Eye (tissue), 1 donor: ENCODE results near the gene PIEZO1.
"Not testable (repeated sequence)": the region's sequence is repeated elsewhere in the genome, so short reads cannot be mapped to it uniquely, and the experiment has no call there.

Source experiments
- DNase-seq: peaks from one replicate; pipeline ENCODE4 v3.0.0-alpha.2; 2015

PIEZO1 gene

DNA sequence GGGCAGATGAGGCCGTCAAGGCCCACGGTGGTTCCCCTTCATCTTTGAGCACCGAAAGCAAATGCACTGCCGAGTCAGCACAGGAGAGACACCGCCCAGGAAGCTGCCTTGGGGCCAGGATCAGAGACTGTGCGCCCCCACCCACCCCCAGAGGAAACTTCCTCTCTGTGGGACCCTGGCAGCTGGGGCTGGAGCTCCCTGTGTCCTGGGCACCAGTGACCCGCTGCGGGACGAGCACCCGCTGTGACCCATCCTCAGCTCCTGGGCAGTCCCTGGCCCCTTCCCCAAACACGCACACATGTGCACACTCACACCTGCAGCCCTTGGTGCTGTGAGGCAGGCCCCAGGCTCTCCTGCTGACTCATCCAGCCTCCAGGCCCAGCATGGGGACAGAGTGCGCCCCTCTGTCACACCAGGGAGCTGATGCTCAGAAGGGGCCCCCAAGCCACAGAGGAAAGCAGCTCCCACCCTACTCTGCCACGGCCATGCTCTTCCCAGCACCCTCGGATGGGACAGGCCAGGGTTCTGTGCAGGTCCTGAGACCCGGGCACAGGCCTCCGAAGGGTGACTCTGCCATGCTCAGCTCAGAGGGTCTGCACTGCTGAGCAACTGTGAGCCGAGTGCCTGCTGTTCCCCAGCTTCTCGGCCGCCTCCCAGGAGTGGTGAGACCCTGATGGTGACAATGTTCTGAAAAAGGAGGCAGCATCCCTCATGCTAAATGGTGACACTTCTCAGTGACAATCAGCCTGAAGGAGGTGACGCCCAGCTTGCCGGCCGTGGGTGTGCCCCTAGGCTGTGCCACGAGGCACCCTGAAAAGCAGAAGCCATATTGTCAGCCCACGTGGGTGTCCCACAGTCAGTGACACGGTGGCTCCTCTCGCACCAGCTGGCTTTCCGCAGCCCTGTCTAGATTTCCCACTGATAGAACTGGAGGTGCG, 3.6 kb downstream of the PIEZO1 start:
- no peak for DNase-seq

DNA sequence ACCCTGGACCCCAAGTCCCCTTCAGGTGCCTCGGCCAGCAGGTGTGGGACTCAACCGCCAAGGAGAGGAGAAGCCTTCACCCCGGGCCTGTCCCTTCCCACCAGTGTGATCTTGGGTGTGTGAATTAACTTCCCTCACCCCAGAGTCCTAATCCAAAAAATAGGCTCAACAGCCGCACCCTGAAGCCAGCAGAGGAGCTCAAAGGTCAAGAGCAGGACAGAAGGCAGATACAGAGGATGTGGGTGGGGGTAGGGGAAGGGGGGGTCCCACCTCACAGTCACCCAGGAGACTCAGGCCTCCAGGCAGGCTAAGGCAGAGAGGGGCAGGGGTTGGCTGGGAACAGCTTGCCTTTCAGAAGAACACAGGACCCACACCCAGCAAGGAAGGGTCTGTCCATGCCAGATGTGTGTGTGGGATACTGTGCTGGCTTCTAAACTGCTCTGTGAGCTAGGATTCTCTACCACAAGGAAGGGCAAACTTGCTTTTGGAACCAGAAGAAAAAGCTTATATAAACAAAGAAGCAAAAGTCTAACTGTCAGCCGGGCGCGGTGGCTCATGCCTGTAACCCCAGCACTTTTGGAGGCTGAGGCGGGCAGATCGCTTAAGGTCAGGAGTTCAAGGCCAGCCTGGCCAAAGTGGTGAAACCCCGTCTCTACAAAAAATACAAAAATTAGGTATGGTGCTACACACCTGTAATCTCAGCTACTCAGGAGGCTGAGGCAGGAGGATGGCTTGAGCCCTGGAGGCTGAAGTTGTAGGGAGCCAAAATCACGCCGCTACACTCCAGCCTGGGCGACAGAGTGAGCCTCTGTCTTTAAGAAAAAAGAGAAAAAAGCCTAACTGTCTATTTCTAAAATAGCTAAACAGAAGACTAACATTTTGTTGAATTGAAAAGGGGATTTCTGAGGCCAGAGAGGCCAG, 4.6 kb downstream of the PIEZO1 start:
- DNase-seq: no peak

DNA sequence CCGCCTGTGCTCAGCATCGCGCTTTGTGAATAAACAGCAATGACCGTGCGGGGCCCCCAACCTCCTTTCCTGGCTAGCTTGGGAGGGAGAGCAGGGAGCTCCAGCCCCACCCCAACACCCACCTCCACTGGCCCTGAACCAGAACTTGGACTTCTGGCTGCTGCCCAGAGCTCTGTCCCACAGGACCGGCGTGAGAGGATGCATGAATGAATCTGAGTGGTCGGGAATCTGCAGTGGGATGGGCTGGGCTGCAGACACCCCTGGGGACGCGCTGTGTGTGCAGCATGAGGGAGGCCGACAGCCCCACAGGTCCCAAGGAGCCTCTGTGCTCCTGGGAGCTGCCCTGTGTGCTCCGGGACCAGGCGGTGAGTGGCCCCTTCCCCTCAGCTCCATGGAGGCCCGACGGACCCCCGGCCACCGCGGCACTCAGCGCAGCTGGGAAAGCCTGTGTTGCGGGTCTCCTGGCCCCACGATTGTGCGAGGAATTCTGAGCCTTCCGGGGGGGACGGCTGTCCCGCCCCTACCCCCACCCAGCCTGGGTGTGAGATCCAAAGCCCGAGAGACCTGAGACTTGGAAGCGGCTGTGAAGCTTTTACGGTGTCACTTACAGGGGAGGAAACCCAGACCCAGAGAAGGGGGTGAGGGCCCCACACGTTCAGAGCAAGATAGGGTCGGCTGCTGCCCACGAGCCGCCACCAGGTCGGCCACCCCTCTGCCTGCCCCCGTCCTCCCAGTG, 5.4 kb downstream of the PIEZO1 start:
- DNase-seq: no peak

DNA sequence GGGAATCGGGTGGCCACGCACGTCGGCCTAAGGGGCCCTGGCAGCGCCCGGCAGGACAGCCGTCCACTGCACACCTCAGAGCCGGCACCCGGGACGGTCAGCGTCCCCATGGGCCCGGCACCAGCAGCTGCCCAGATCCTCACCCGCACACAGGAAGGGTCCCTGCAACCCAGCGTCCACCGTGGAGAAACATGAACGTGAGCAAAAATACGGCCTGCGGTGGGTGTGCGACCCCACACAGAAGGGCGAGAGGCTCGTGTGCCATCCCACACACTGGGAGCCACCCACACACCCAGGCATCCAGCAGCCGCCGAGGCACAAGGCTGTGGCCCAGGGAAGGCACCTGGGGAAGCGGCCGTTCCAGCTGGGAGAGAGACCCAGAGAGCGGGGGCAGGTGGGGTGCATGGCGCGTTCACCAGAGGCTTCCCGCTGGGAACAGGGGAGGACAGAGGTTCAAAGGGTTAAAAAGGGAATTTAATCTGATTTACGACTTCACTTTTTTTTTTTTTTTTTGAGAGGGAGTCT, 6.4 kb downstream of the PIEZO1 start:
- no peak for DNase-seq

DNA sequence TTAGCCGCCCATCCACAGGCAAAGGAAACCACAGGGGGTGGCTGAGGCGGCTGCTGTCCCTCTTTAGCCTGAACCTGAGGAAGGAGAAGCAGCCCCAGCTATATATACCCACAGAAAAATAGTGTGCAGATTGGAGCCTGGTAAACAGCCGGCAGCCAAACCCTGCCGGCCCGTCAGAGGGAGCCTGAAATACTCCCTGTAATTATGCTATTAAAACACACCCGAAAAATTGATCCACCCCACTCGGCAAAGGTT, 6.8 kb downstream of the PIEZO1 start:
- no peak for DNase-seq

DNA sequence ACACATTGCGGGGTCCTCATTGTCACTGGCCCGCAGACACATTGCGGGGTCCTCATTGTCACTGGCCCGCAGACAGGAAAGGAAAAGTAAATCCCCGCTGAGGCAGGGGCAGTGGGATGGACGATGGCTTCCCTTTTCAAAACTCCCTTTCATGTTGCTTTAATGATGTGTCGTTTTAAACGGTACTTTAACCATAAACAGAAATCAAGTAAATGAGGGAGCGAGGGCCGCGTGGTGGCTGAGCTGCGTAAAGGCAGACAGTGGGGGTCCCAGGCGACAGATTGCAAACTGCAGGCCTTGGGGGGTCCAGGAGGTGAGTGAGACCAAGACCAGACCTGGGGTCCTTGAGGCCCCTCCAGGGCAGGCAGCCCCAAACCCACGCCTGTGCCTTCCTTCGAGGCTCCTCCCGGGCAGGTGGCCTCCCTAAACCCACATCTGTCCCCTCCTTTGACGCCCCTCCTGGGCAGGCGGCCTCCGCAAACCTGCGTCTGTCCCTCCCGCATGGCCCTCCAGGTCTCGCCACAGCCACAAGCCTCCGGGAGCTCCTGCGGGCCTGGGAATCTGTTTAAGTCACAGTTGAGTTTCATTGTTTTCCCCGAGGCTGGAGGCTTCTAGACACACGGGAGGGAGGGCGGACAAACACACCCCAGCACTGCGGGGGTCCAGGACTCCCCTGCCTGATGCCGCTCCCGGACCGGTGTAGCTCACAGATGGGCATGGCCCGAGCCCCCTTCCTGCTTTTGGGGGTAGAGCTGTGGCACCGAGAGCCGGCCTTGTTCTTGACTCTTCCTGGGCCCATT, 7.3 kb downstream of the PIEZO1 start:
- DNase-seq: peak; percentile 67

DNA sequence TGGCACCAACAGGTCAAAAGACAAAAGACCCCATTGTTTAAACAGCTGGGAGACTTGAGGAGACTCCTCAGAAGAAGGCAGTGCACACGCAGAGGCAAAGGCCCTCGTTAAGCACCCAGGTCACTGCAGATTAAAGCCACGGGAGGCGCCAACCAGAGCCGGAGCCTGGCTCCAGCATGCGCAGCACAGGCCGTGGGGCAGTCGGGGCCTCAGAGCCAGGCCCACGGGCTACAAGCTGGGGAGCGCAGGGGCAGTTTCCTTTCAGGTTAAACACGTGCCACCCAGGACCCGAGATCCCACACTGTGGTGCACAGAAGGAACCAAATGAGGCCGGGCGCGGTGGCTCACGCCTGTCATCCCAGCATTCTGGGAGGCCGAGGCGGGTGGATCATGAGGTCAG, 9.2 kb downstream of the PIEZO1 start:
- no peak for DNase-seq

DNA sequence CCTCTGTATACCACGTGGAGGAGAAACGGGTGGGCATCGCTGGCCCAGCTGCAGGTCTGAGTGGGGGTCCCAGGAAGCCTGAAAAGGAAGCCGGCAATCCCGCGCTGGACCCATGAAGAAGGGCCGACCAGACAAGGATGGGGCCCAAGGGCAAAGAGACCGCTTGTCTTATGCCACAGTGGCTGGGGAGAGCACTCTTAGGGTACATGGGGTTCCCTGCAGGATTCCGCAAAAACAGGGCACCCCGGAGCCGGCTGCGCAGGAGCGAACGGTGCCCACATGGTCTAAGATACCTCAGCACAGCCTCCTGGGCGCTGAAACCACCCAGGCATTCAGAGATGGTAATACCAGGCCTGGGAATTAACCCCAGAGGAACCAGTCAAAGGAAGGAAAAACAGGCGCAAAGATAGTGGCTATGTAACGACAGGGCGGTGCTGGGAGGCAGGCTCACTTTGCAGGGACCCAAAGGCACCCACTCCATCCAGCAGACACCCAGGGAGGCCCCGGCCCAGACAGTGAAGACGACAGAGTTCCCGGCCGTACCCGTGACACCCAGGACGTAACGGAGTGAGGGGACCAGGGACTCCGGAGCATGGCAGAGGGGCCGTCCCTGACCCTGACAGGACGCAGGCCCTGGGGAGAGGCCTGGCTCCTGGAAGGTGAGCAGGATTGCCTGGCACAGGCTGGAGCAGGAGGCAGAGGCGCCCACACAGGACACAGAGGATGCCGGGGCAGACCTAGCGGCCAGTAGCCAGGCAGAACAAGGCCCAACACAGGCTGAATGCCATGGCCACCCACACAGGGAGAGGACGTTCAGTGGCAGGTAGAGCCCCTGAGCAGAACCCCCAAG, 10.3 kb downstream of the PIEZO1 start:
- DNase-seq: no peak

DNA sequence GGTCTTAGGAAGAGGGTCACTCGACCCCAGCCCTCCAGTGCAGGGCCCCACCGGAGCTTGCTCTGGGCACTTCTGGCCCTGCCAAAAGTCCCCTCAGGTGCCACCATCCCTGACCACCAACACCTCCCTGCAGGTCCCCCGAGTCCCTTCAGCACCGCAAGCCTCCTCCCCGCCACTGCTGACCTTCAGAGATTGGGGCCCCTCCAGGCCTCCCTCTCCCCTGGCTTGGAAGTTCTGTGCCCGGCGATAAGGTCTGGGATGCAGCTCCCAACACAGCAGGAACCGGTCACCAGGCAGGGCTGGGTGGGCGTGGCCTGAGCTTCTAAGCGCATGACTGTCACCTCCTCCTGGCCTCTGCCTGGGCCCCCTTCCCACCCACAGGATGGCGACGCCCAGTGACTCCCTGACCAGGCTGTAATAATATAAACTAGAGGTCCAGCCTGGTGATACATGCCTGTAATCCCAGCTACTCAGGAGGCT, 11.2 kb downstream of the PIEZO1 start:
- DNase-seq: peak; percentile 70

DNA sequence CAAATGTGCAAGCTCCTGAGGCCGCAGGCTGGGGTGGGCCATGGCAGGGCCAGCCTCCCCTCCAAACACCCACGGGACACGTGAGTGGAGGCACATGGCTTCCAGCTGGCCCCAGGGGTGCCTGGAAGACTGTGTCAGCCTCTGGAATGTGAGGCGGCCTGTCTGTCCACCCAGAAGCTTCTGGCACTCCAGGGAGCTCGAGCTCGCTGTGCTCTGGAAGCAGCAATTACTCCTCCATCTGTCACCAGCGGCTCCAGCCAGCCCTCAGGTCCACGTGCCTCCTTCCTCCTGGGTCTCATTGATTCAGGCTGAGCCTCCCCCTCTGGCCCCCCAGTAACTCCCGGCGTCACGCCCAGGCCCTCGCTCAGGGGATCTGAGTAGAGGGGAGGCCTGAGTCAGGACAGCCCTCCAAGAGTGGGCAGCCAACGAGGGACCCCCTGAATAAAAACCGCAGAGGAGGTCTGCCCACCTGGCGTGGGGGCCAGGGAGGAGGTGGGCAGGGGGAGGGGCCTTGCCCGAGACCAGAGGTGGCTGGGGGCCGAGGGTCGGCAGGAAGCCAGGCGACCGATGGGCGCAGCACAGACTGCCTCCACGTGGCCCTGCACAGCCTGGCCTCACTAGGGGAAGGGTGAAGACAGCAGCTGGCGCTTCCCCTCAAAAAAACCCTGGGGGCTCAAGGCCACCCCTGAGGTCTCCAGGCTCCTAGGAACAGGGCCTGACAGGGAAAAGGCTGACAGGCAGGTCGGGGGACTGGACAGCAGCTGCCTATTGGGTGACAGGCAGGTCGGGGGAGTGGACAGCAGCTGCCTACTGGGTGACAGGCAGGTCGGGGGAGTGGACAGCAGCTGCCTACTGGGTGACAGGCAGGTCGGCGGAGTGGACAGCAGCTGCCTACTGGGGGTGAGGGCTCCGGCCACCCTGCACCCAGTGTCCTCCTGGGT, 11.9 kb downstream of the PIEZO1 start:
- DNase-seq: peak; percentile 84

DNA sequence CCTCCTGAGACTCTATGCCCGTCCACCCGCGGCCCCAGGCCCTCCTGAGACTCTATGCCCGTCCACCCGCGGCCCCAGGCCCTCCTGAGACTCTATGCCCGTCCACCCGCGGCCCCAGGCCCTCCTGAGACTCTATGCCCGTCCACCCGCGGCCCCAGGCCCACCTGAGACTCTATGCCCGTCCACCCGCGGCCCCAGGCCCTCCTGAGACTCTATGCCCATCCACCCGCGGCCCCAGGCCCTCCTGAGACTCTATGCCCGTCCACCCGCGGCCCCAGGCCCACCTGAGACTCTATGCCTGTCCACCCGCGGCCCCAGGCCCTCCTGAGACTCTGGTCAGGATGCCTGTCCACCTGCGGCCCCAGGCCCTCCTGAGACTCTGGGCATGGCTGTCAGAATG, 13.2 kb downstream of the PIEZO1 start:
- DNase-seq: not testable (repeated sequence)

DNA sequence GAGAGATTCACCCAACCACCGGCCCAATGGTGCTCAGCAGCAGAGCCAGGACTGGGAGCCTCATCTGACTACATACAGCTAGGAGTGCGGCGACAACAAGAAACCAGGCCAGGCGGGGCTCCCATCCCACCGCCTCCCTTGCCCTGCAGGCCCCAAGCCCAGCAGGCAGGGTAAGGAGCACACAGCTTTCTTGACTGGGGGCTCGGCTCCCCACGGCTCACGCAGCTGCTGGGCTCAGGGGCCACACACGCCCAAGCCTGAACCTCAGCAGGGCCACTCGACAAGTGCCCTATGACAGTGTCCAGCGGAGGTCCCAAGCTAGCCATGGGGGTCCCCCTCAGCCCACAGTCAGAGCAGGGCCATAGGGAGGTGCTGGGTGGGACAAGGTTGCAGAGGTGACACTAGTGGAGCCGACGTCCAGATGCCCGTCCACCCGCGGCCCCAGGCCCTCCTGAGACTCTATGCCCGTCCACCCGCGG, 13.7 kb downstream of the PIEZO1 start:
- no peak for DNase-seq

DNA sequence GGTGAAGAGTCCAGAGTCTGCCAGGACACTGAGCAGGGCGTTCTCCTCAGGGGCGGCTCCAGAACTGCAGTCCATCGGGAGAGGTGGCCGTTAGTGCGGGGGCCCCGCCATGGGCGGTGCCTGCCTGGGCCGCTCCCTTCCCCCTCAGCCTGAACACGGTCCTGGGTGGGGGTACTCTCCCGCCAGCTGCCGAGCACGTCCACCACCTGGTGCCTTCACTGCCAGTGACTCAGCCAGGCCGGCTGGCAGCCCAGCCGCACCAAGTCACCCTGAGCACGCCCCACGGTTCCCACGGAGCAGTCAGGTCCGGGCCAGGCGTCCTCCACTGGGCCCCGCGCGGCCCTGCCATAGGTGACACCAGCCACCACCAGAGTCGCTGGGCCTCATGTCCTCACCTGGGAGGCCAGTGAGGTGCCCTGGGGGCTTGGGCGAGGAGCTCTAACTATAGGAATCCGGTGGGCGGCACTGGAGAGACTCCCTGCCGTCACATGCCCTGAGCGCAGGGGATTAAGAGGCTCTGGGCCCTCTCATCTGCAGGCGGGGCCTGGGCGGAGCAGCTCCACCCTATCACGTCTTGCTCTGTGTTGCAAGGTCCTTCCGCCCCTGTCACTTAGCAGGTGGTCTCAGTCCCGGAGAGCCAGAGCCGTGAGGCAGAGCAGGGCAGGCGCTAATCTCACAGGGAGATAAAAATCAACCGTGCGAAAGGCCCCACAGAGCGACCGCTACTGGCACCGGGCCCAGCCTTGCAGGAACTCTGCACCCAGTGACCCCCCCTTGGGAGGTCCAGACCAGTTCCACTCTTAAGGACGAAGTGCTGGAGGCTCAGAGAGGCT, 14.3 kb downstream of the PIEZO1 start:
- DNase-seq: peak; percentile 85

DNA sequence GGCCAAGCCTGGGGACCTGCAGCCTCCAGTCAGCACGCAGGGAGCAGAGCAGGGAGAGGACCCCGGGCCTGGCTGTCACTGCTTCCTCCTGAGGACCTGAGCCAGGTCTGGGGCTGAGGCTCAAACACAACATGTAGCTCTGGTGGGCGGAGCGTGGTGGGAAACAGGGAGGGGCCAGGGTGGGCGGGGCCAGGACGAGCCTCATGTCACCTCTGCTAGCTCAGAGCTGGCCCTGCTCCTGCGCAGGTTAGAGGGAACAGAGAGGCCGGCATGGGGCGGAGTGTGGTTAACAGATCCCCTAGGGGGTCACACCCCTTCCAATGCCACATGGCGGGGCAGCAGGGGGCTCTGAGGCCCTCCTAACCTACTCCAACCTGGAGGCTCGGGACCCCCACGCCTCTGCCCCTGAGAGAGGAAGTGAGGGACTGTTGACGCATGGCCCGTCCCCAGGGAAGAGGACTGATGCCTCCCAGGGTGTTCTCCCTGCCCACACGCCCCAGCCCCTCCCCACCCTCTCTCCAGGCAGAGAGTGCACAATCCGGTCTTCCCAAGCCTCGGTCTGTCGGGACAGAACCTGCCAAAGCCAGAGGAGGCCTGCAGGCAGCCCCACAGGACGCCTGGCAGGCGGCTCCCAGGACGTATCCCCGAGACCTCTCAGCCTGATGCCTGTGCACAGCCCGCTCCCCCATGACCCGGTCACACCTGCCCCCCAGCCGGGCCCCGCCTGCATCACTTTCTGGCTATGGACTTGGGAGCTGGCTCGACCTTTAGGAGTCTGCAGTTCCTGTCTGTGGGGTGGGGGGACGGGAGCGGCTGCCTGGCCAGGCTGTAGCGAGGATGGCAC, 15.2 kb downstream of the PIEZO1 start:
- DNase-seq: peak; percentile 75

DNA sequence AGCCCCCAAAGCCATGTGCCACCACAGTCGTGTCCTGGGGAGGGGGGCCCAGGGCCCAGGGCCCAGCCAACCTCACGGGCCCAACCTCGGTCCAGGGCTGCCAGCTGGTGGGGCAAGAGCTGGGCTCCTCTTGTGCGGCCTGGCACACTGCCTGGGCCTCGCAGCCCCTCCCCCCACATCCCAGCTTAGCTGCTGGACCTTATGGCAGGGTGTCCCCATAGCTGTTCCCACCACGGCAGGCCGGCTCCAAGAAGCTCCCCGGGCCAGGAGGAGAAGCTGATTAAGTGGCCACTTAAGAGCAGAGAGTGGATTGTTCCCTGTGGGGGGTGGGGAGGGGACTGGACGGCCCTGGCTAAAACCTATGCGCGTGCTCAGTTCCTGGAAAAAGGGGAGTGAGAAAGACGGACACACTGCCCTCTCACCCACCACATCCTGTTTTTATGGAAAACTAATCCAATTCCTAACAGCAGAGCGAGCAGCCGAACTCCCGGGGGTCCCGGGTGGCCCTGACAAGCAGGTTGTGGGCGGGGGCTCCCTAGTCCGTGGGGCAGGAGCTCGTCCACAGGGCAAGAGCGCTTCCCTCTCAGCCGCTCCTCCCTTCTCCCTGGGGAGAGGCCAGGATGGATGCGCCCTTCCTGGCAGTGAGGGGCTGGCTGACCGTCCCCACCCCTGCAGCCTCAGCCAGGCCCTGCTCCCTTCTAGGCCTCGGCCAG, 16.8 kb downstream of the PIEZO1 start:
- DNase-seq: peak; percentile 68

DNA sequence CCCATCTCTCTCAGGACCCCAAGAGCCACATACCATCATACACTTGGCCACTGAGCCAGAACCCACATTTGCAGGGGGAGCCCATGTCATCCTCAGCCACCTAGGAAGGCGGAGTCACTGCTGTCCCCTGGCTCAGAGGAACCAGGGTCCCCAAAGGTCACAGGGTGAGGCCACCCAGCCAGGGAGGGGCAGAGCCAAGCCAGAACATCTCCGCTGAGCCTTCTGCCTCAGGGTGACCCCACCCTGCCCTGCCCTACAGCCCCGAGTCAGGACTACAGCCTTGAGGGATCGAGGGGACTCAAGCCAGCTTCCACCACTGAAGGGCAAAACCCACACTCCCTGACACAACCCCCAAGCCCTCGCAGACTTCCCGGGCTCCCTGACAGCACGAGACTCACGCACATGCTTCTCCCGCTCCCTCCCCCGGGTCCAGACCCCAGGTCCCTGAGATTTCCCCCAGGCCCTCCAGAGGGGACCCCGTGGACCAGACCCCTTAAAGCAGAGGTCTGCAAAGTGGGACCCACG, 17.4 kb downstream of the PIEZO1 start:
- no peak for DNase-seq

DNA sequence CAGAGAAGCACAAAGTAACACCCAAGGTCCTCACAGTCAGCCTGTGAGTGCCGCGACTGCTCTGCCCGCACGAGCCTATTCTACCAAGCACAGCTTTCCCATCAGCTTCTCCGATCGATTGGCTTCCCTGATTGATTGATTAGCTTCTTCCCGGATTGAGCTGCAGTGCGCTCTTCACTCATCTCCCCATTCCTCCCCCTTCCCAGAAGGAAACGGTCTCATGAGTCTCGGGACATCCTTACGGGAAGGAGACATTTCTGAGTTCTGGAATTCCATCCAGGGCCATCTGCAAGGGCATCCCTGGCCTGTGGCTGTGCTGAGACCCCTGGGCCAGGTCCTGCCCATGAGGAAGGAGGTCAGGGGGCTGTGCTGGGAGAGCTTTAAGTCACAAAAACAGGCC, 18.0 kb downstream of the PIEZO1 start:
- DNase-seq: no peak
